HG03064 (cell line): ENCODE results near the gene KCNA3.

Source experiments
- ATAC-seq: cut with Tn5 transposase; IDR thresholded peaks from one replicate; pipeline ENCODE4 v1.9.1; 2021; ENCODE audit warnings: low read depth; ENCODE audit not compliant: unreplicated experiment

The KCNA3 gene

DNA sequence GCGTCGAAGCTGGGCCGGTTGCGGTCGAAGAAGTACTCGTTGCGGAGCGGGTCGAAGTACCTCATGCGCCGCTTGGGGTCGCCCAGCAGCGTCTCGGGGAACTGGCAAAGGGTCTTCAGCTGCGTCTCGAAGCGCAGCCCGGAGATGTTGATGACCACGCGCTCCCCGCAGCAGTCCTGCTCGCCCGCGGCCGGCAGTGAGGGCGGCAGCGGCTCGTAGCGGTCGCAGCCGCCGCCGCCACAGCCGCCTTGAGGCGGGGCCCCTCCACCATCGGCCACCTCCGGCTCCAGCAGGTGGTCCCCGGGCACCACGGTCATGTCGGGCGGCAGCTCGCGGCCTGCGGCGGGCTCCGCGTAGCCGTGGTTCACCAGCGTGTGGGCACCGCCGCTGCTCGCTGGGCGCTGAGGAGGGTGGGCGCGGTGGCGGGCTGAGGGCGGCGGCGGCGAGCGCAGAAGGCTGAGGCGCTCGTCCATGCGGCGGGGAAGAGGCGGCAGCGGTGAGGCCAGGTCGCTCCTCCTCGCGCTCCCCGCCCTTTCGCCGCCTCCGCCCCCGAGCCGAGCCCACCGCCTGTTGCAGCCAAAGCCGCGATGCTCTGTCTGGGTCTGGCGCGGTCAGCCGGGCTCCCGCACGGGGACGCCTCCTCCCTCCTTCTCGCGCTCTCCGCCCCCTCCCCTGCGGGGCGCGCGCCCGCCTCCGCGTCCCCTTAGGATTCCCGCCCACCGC lies at the start of gene KCNA3:
Gene KCNA3 (minus strand): TSS at position 604 of the 723 bp plus-strand sequence. CDS start 131 bp downstream, at position 473.
- ATAC-seq, result no peak

DNA sequence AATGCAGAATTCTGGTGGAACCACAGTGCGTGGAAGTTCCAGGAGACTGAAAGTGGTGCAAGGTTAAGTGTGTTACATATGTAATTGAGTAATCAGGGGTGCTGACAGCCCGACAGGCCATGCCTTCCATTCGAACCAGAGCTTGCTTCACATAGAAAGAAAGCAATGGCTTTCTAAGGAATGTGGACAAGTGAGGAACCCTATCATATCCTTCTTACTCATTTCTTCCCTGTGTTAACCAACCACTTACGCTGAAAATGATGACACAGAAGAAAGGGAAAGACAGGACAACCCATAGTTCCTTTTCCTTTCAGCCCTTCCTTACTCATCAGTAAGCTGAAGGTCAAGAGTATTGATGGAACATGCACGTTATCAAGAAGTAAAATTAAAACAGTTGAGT lies 48.1 kb upstream of the KCNA3 start:
- no peak for ATAC-seq

DNA sequence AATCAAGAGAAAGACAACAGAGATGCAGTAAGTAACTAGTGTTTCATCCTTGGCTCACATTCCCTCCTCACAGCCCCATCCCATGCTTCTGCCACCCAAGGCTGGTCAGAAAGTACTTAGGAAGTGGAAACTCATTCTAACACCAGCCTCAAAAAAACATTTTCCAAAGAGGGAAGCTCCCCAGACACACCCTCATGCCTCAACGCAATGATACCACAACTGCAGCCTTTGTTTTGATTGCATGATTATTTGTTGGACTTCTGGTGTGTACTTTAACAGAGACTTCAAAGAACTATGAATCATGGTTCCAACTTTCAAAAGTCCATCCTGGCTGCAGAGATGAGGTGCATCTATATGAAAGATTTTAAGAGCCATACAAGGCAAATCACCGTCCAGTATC lies 45.2 kb upstream of the KCNA3 start:
- no peak for ATAC-seq

DNA sequence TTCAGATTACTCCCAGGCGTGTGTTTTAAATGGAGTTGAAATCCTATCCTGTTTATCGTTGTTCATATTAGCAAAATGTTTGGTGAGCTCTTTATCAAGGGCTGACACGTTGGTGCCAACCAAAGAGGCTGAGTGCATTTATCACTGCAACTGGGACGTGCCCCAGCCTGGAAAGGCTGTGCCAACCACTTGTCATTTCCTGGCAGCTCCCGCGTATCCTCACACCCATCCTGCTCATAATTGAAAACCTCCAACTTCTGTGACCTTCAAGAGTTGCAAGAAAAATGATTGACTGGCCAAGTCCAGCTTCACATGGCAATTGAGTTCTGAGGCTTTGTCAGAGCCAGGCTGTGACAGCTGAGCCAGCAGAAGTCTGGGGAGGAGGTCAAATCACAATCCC lies 43.7 kb upstream of the KCNA3 start:
- no peak for ATAC-seq

DNA sequence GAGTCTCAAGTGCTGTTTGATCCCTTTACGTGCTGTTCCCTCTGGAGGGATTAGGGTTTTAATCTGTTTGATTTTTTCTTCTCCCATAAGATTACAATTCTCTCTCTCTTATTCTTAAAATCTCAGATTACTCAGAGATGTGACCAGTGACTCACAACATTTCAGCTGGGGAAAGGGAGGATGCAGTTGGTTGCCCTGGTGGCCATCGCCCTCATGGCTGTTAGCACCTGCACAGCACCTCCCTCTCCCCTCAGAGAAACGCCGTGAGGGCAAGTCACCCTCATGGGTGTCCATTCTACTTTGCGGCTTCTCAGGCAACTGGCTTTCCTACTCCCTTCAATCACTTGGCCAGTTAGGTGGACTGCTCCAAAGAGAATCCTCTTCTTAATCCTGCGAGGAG lies 42.4 kb upstream of the KCNA3 start:
- no peak for ATAC-seq

DNA sequence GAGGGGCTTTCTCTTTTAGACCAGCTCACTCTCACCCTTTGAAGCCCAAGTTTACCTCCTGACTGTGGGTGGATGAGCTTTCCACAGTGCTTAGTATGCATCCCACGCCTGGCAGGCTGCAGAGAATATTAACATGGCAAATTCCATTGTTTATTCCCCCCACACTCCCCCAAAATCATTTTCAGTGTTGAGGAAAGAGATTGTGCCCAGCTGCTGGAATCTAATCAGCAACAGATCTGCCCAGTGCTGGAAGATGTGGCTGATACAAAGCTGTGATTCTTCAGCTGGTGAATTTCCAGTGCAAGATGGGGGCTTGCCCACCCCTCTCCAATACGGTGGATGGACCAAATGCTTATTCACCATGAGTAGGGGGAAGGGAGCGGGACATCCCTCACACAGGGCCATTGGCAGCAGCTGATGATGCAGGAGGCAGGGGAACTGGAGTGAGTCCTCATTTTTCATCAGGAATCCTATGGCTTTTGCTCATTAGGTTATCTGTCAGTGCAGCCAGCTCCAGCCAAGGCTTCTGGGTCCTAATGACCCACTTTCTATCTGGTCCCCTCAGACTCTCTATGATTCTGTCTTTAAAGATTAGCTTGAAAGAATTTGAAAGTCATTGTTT lies 39.7 kb upstream of the KCNA3 start:
- no peak for ATAC-seq

DNA sequence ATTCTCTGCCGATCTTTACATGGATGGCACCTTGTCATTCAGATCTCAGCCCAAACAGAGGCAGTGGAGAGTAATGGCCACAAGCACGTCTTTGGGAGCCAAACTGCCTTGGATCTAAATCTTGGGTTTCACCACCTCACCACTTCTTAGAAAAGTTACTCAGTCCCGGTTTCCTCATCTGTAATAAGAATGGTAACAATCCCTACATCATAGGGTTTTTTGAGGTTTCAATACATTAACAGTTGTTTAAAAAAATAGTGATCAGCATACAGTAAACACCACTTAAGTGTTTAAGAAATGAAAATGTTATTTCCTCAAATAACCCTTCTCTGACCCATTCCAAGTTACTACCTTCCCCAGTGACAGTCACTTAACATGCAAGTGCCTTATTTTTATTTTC lies 38.5 kb upstream of the KCNA3 start:
- ATAC-seq, result no peak

DNA sequence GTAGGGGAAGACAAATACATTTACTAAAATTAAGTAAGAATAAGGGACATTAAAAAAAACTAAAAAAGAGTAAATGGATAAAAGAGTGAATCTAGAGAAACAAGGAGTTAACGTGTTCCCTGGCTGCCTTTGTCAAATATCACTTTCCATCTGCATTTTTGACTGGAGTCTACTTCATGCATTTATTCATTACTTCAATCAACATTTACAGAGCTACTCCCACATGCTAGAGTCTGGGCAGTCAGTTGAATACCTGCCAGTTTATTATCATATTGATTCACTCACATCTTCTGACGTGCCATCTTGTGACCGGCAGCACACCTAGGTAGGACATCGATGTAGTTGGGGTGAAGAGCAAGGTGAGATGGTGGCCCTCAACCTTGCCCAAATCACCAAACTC lies 35.6 kb upstream of the KCNA3 start:
- no peak for ATAC-seq

DNA sequence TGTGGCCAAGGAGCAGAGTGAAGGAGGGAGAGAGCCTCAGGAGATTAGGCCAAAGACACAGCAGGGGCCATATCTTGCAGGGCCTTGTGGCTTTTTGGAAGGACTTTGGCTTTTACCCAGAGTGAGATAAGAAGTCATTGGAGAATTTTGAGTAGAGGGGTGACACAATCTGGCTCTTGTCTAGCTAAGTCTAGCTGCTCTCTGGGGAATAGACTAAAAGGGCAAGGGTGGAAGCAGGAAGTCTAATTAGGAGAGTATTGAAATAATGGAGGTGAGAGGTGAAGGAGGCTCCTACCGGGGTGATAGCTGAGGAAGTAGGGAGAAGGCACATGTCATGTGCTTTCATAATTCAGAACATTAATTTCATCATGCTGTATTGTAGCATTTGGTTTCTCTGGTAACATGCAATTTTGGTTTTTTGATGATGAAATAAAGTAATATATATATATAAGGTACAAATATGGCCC lies 34.3 kb upstream of the KCNA3 start:
- ATAC-seq, result no peak

DNA sequence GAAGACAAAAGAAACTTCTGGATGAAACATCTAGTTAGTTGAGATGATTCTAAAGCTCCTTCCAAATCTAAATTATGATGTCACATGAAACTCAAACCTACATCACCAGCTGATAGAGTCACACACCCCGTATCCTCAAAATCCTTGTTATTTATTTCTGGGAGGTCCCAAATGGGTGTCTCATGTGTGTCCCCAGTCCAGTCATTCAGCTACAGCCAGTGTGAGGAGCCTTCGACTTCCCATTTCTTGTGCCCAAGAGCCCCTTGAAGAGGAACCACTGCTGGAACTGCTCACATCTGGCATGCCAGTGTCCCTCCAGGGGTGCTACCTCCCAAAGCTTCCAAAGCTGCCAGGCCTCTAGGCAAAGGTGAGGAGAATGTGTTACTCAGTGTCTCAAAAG lies 32.5 kb upstream of the KCNA3 start:
- ATAC-seq, result no peak

DNA sequence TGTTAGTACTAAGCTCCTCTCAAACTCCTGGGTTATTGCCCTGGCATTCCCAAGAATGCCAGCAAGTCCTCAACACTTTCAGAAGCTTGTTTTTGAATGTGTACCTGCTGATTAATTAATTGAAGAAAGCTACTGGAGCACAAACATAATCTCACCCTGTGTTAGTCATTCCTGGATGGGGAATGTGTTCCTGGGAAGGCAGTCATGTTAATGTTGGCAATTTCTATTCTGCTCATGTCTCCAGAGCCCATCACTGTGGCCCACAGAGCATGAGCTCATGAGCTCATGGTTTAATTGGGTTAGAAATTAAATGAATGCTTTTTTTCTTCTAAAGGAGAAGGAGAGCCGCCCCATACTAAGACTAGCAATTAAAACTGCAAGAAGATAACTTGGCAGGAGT lies 31.9 kb upstream of the KCNA3 start:
- ATAC-seq, result no peak

DNA sequence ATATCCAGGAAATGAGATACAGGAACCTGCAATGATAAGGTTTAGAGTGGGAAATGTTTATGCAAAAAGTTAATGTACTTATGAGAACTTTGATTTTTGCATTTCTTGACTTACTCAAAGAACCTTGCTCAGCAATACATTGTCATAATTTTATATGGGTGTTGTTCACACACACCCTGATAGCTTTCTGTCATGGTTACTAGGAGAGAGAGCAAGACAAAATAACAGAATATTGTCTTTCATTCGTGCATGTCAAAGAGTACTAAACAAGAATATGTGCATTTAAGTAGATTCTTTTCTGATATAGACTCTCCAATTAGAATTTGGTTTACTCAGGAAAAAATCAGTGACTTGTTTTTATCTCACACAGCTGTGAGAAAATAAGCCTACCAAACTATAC lies 27.5 kb upstream of the KCNA3 start:
- no peak for ATAC-seq

DNA sequence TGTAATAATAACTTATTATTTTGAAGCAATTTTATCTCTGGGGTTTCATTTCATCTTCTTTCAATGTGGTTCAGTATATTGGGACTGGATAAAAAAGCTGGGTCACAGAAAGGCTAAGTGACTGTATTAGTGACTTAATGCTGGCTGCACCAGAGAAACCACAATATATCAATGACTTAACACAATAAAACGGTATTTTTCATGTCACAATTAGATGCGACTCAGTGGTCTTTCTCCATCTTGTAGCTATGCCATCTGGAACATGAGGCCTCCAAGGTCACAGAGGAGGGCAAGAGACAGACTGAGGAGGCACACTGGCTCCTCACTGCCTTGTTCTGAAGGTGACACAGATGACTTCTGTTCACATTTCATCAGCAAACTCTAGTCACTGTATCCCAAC lies 26.0 kb upstream of the KCNA3 start:
- ATAC-seq, result no peak

DNA sequence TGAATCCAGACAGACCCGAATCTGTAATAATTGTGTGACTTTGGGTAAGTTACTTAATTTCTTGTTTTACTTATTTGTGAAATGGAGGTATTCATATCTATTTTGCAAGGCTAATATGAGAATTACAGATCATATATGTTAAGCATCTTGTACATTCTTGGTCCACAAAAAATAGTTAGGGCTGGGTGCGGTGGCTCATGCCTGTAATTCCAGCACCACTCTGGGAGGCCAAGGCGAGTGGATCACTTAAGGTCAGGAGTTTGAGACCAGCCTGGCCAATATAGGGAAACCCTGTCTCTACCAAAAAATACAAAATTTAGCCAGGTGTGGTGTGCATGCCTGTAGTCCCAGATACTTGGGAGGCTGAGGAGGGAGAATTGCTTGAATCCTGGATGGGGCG lies 22.9 kb upstream of the KCNA3 start:
- no peak for ATAC-seq

DNA sequence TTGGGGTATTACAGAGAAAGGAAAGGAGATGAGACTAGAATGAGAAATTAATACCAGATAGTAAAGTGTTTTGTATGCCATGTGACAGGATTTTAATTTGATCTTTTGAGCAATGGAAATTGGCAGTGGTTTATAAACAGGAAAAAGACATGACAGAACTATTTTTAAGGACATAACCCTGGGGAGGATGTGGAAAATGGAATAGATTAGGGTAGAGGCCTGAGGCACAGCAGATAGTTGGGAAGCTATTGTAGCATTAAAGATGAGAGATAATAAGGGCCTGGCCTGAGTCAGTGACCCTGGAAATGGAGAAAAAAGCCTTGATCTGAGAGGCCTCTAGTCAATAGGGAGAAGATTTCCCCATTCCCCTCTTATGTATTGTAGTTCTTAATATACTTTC lies 22.1 kb upstream of the KCNA3 start:
- no peak for ATAC-seq

DNA sequence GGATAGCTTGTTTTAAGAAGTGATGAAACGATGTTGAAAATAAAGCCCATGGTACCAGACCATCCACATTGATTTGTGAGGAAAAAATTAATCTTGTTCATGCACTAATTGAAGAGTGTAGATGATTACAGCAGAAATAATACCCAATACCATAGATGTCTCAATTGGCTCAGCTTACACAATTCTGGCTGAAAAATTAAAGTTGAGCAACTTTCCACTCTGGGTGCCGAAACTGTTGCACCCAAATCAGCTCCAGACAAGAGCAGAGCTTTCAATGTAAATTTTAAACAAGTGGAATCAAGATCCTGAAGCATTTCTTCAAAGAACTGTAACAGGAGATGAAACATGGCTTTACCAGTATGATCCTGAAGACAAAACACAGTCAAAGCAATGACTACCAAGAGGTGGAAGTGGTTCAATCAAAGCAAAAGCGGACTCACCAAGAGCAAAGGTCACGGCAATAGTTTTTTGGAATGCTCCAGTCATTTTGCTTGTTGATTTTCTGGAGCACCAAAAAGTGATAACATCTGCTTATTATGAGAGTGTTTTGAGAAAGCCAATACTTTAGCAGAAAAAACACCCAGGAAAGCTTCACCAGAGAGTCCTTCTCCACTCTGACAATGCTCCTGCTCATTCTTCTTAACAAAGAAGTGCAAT lies 16.1 kb upstream of the KCNA3 start:
- ATAC-seq, result no peak

DNA sequence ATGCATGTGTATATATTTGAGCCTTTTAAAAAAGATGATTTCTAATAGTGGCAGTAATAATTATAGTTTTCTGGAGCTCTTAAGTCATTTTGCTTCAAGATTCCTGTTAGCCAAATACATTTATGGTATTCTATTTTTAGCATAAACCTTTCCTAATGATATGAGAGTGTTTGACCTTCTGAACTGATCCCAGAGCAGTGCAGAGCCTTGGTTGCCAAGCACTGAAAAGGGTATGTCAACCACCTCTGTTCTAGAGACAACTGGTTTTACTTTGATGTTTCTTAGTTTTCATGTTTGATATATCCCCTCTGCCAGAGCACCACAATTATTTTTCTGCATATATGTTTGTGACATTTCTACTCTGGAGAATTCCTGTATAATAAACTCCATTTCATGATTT lies 15.1 kb upstream of the KCNA3 start:
- no peak for ATAC-seq

DNA sequence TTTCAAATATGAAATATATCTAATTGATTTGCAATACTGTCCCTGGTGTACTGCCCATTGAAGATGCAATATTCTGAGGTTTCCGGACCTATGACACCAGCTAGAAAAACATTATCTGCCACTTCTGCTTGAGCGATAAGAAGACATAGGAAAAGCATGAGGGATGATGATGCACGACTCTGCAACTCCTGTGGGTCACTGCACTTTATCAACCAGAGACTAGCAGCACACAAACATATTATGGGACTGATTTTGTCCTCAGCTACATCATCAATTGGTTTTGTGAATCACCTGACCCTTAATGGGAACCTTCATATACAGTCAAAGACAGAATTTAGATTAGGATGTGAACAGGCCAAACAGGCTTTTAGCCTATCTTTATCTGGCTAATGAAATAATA lies 13.8 kb upstream of the KCNA3 start:
- ATAC-seq, result no peak

DNA sequence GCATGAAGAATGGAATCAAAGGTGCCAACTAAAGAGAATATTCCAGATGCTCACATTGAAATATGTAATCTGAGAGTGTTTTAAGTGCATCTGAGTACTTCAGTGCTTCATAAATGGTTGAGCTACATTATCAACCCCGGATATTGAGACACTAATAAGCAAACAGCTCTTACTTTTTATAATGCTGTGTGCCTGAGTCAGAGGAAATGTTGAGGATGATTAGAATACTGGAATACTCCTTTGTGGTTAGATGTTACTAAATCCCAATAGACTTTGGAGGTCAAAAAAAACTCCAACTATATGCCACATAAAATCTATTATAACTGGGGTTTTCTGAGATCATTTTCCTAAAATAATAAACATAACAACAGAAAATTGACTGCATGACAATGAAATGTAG lies 12.5 kb upstream of the KCNA3 start:
- no peak for ATAC-seq

DNA sequence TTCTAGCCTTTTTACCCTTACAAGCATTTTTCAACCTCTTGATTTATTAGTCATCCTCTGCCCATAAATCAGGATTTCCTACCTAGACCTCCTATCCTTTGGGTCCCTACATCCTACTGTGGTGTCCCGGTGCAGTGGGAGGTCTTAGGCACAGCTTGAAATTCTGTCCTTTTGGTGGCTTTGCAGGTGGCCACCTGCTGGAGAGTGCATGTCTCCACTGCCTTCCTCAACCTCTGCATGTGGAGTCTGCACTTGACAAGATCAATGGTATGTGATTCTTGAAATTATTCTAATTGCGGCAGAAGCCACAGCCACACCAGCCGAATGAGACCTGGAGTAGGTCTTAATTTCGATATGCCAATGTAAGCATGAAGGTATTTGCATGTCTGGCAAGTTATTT lies 11.4 kb upstream of the KCNA3 start:
- ATAC-seq, result no peak

DNA sequence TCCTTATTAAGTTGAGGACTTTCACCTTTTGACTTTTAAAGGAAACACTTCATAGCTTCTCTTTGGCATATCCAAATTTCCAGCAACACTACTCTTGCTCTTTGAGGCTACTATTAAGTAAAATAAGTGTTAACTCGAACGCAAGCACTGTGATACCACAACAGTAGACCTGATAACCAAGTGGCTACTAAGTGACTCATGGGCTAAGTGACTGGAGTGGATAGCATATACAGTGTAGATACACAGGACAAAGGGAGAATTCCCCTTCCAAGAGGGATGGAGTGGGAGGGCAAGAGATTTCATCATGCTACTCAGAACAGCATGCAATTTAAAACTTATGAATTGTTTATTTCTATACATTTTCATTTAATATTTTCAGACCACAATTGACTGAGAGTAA lies 9.8 kb upstream of the KCNA3 start:
- no peak for ATAC-seq

DNA sequence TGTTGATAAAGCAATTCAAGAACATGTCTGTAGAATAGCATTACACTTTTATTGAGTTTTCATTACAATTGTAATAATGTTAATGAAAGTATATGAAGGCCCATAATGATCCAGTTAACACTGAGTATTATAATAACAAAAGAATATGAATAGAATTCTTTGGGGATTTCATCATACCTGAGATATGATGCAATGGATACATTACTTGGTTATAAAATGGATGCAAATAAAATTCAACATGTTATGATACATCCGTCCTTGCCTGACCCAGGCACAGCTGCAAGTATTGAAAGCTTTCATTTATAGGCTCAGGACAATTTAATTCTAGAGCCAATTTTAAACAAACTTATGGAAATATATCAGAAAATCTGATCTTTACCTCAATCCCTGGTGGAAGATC lies 8.2 kb upstream of the KCNA3 start:
- no peak for ATAC-seq
